WERI-Rb-1 (cell line): ENCODE results near the gene MLLT10.
"Not testable (repeated sequence)": the region's sequence is repeated elsewhere in the genome, so short reads cannot be mapped to it uniquely, and the experiment has no call there.

Experiments used
- DNase-seq: peaks from one replicate; pipeline ENCODE4 v3.0.0-alpha.2; 2020
- H3K27ac ChIP-seq: fragments of 250-450 bp; sonication (Bioruptor Pico); 2 replicates; pipeline ENCODE4 v1.5.1; 2020; ENCODE audit warnings: mild to moderate bottlenecking, moderate library complexity
- H3K27me3 ChIP-seq: fragments of 250-450 bp; sonication (Bioruptor Pico); 2 replicates; pipeline ENCODE4 v1.5.1; 2021; ENCODE audit warnings: mild to moderate bottlenecking, low read depth, moderate library complexity; ENCODE audit not compliant: insufficient read depth, severe bottlenecking
- H3K36me3 ChIP-seq: fragments of 250-450 bp; sonication (Bioruptor Pico); 2 replicates; pipeline ENCODE4 v1.5.1; 2020; ENCODE audit warnings: mild to moderate bottlenecking, moderate library complexity
- H3K4me3 ChIP-seq: 2 replicates; pipeline ENCODE4 v1.5.1; 2011; ENCODE audit warnings: low read depth, mild to moderate bottlenecking, control low read depth, low read length
- H3K9me3 ChIP-seq: fragments of 250-450 bp; sonication (Bioruptor Pico); 2 replicates; pipeline ENCODE4 v1.5.1; 2021; ENCODE audit warnings: mild to moderate bottlenecking, moderate library complexity; ENCODE audit not compliant: severe bottlenecking
- TF ChIP-seq, protein P1 (sequence below): IDR thresholded peaks from 2 replicates; pipeline ENCODE4 v1.5.1; 2011; ENCODE audit warnings: low read depth, mild to moderate bottlenecking, control low read depth, inconsistent platforms, low read length

Gene MLLT10

GRCh38 chr10:21572578-21572977 lies 38.5 kb downstream of the MLLT10 start:
- Histone ChIP-seq H3K36me3 (no peaks in the 10 kb centered on the region), H3K4me3 (no peak overlapping the region), H3K27ac (no peak overlapping the region), H3K27me3 (no peaks in the 10 kb centered on the region), H3K9me3 (no peaks in the 10 kb centered on the region)
- TF ChIP-seq, protein P1, sequence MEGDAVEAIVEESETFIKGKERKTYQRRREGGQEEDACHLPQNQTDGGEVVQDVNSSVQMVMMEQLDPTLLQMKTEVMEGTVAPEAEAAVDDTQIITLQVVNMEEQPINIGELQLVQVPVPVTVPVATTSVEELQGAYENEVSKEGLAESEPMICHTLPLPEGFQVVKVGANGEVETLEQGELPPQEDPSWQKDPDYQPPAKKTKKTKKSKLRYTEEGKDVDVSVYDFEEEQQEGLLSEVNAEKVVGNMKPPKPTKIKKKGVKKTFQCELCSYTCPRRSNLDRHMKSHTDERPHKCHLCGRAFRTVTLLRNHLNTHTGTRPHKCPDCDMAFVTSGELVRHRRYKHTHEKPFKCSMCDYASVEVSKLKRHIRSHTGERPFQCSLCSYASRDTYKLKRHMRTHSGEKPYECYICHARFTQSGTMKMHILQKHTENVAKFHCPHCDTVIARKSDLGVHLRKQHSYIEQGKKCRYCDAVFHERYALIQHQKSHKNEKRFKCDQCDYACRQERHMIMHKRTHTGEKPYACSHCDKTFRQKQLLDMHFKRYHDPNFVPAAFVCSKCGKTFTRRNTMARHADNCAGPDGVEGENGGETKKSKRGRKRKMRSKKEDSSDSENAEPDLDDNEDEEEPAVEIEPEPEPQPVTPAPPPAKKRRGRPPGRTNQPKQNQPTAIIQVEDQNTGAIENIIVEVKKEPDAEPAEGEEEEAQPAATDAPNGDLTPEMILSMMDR, result no peak
- DNase-seq, result no peak

GRCh38 chr10:21574514-21574913 lies 40.5 kb downstream of the MLLT10 start:
- H3K27ac ChIP-seq, H3K4me3 ChIP-seq, H3K27me3 ChIP-seq, H3K36me3 ChIP-seq, H3K9me3 ChIP-seq, DNase-seq: not testable (repeated sequence)

- TF ChIP-seq, protein P1, result no peak
- DNase-seq, result no peak
- no peaks in the 10 kb centered on the region for H3K9me3 ChIP-seq
- no peaks in the 10 kb centered on the region for H3K36me3 ChIP-seq
- no peak overlapping the region for H3K27ac ChIP-seq
- H3K4me3 ChIP-seq, result no peak overlapping the region
- H3K27me3 ChIP-seq, result no peaks in the 10 kb centered on the region
Measured at GRCh38 chr10:21579291-21579690, 45.3 kb downstream of the MLLT10 start.

GRCh38 chr10:21581421-21581834 lies 47.4 kb downstream of the MLLT10 start:
- DNase-seq, H3K27me3 ChIP-seq, H3K4me3 ChIP-seq, H3K27ac ChIP-seq, H3K9me3 ChIP-seq, H3K36me3 ChIP-seq: not testable (repeated sequence)

- TF ChIP-seq, protein P1, result no peak
- H3K9me3 ChIP-seq, result no peaks in the 10 kb centered on the region
- no peak overlapping the region for H3K4me3 ChIP-seq
- DNase-seq, result no peak
- H3K36me3 ChIP-seq, result no peaks in the 10 kb centered on the region
- no peaks in the 10 kb centered on the region for H3K27me3 ChIP-seq
- H3K27ac ChIP-seq, result no peak overlapping the region
Measured at GRCh38 chr10:21584834-21585530, 51.0 kb downstream of the MLLT10 start.

DNA sequence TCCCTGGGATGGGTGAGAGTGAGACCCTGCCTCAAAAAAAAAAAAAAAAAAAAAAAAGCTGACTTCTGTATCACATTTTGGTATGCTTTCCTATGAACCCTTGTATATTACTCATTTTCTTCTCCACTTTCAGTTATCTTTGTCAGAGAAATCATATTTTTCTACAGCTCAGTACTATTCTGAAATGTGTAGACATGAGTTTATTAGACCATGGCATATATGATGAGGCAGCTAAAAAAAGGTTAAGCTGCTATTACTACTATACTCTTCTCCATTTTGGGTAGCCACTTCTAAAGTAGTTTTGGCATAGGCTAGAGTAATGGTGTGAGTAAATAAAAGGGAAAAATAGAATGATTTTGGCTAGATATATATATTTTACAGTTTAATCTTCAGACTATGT lies 53.4 kb downstream of the MLLT10 start:
- Histone ChIP-seq H3K9me3 (no peaks in the 10 kb centered on the region), H3K27me3 (no peaks in the 10 kb centered on the region), H3K4me3 (no peak overlapping the region), H3K27ac (no peak overlapping the region), H3K36me3 (no peaks in the 10 kb centered on the region)
- DNase-seq, result no peak
- TF ChIP-seq, protein P1, result no peak

DNA sequence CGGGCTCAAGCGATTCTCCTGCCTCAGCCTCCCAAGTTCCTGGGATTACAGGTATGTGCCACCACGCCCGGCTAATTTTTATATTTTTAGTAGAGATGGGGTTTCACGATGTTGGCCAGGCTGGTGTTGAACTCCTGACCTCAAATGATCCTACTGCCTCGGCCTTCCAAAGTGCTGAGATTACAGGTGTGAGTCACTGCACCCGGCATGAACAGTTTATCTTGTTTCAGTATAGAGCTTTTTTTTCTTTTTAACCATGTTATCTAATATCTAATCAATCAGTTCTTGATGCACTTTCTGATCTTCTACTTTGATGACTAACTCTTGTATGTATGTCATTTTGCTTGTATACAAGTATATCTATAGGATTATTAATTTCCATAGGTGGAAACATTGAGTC lies 54.1 kb downstream of the MLLT10 start:
- not testable (repeated sequence) for H3K4me3 ChIP-seq, DNase-seq, H3K36me3 ChIP-seq, H3K9me3 ChIP-seq, H3K27me3 ChIP-seq, H3K27ac ChIP-seq
